Testis (tissue), 3 donors: ENCODE measurements around the gene SDK1. TPM values are rescaled to one million over a fixed set of nuclear protein-coding genes. Genes with fewer than 3 reads are reported as not detected.

Experiments used
- DNase-seq: peaks from one replicate; pipeline ENCODE4 v3.0.0-alpha.2; 2019
- H3K27ac ChIP-seq, 2 donors: fragments of 200-600 bp; sonication (generic); one replicate each; pipeline ENCODE4 v1.5.1; 2019
- H3K27me3 ChIP-seq: fragments of 200-600 bp; sonication (generic); one replicate; pipeline ENCODE4 v1.5.1; 2019
- H3K36me3 ChIP-seq: fragments of 200-600 bp; sonication (generic); one replicate; pipeline ENCODE4 v1.5.1; 2017; ENCODE audit warnings: low read depth; ENCODE audit errors: missing control alignments
- H3K4me1 ChIP-seq: fragments of 200-600 bp; sonication (generic); one replicate; pipeline ENCODE4 v1.5.1; 2019
- H3K4me3 ChIP-seq, 2 donors: fragments of 200-600 bp; sonication (generic); one replicate each; pipeline ENCODE4 v1.5.1; 2017 to 2019
- H3K9me3 ChIP-seq: fragments of 200-600 bp; sonication (generic); one replicate; pipeline ENCODE4 v1.5.1; 2017
- POLR2A ChIP-seq: fragments of 450-650 bp; IDR thresholded peaks from one replicate; pipeline ENCODE4 v1.6.1; 2017; ENCODE audit warnings: antibody characterized with exemption, mild to moderate bottlenecking, moderate library complexity
- WGBS, 2 donors: methylation state at CpG; one replicate each; pipeline ENCODE4 v1.1.5; 2018; 5-methylcytosine and 5-hydroxymethylcytosine counted together
- intact Hi-C: fragments of 100-400 bp; cut with DNase I; formaldehyde crosslinking; loops from one replicate; pipeline ENCODE4 v1.15.1; 2023; ENCODE audit warnings: low total_unique reads
- polyA plus RNA-seq: library from polyadenylated mRNA; stranded (reverse); fragments of 350-450 nt; fragmentation: Illumina TruSeq; extraction: RNeasy Lipid Tissue Mini Kit (QIAGEN cat#74804); gene quantifications from one replicate; pipeline ENCODE4 v1.2.3, GENCODE V29; 2014; ENCODE audit warnings: low read depth, low replicate concordance; ENCODE audit not compliant: insufficient read depth
- total RNA-seq, 2 donors: library from RNA; depleted of rRNA; stranded (reverse); fragments of >200 nt; gene quantifications; one replicate each; pipeline ENCODE4 v1.2.3, GENCODE V29; 2016
- TF ChIP-seq, protein P1 (sequence below), 3 experiments: fragments of 450-650 bp in 2 of 3; fragments of 200-600 bp in 1 of 3; sonication (generic) in 1 of 3; IDR thresholded peaks; one replicate each; pipeline ENCODE4 v1.5.1; 2016 to 2019; ENCODE audit warnings: antibody characterized with exemption in 3 of 3, mild to moderate bottlenecking in 2 of 3, moderate library complexity in 1 of 3

SDK1 gene
- total and polyA plus RNA-seq, 3 donors from 2014 or later = 20.0 to 36.2 (median 24.9) TPM

DNA sequence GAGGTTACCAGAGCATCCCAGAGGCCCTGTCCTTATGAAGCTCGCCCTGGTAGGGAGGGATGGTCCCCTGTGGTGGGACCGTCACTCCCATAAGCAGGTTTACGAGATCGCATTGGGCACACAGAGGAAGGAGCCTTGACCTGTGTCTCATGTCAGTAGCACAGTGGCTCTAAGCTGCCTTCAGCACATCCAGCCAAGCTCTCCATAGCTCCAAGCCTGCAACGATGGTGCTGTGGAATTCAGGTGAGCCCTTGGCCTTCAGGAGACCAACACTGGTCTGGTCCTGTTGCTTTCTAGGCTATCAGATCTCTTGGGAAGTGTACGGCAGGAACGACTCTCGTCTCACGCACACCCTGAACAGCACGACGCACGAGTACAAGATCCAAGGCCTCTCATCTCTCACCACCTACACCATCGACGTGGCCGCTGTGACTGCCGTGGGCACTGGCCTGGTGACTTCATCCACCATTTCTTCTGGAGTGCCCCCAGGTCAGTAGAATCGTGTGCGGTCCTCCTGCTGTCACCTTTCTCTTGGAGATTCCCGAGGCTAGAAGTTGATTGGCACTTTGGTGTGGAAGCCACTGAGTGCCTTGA lies 775.7 kb downstream of the SDK1 start:
- H3K36me3 ChIP-seq = no peaks in the 10 kb centered on the region
- WGBS, 2 donors = 88 to 89% methylated on average over 18 to 19 of the region's 19 CpGs
- no peak for DNase-seq
- H3K27me3 ChIP-seq = no peaks in the 10 kb centered on the region
- no peaks in the 10 kb centered on the region for H3K4me1 ChIP-seq
- no peak overlapping the region for H3K4me3 ChIP-seq
- TF ChIP-seq, protein P1, sequence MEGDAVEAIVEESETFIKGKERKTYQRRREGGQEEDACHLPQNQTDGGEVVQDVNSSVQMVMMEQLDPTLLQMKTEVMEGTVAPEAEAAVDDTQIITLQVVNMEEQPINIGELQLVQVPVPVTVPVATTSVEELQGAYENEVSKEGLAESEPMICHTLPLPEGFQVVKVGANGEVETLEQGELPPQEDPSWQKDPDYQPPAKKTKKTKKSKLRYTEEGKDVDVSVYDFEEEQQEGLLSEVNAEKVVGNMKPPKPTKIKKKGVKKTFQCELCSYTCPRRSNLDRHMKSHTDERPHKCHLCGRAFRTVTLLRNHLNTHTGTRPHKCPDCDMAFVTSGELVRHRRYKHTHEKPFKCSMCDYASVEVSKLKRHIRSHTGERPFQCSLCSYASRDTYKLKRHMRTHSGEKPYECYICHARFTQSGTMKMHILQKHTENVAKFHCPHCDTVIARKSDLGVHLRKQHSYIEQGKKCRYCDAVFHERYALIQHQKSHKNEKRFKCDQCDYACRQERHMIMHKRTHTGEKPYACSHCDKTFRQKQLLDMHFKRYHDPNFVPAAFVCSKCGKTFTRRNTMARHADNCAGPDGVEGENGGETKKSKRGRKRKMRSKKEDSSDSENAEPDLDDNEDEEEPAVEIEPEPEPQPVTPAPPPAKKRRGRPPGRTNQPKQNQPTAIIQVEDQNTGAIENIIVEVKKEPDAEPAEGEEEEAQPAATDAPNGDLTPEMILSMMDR (IDR thresholded peaks at IDR 0.05) = no peak
- TF ChIP-seq POLR2A = no peak
- H3K9me3 ChIP-seq = no peaks in the 10 kb centered on the region
- intact Hi-C loops = no loop called here
- no peak overlapping the region for H3K27ac ChIP-seq

DNA sequence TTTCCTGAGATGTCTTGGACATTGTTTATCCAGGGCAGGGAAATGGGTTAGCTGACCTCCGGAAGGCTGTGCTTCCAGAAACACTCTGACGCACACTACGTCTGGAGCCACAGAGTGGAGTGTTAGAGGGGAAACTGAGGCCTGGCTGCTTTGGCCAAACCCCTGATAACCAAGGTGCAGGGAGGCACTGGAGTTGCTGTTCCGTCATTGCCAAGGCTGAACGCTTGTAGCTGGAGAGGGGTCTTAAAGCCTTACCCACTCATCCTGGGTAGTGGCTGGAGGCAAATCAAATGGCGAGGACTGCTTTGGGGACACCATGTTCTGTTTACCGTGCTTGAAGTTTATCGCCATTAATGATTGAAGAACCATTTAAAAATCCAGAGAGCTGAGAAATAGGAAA lies 776.9 kb downstream of the SDK1 start:
- Histone ChIP-seq H3K27ac (no peak overlapping the region), H3K9me3 (no peaks in the 10 kb centered on the region), H3K4me3 (no peak overlapping the region), H3K36me3 (no peaks in the 10 kb centered on the region), H3K4me1 (no peaks in the 10 kb centered on the region), H3K27me3 (no peaks in the 10 kb centered on the region)
- intact Hi-C loops = no loop called here
- 89 to 98% methylated on average over 8 of the region's 8 CpGs for WGBS, 2 donors
- DNase-seq = no peak
- TF ChIP-seq, protein P1 (IDR thresholded peaks at IDR 0.05) = no peak
- TF ChIP-seq POLR2A = no peak

DNA sequence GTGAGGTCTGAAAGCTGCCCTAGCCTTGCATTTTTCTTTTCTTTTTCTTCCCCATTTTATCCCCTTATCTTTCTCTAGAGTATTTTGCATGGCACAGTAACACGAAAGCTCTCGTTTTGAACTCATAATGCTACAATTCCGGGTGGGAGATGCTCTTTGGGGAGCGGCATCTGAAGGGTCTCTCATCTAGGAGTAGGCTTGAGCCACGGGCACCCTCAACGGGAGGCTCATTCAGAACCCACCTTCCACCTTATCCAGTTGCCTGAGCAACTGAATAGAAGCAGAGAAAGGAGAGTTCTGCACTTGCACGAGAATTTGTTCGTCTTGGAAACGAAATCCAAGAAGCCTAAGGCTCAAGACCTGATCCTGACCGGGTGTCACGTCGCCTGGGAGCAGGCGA lies 777.5 kb downstream of the SDK1 start:
- intact Hi-C loops = no loop called here
- no peaks in the 10 kb centered on the region for H3K4me1 ChIP-seq
- H3K9me3 ChIP-seq = no peaks in the 10 kb centered on the region
- no peak overlapping the region for H3K4me3 ChIP-seq
- no peak for DNase-seq
- TF ChIP-seq POLR2A = no peak
- TF ChIP-seq, protein P1 (IDR thresholded peaks at IDR 0.05) = no peak
- WGBS, 2 donors = 82 to 92% methylated on average over 13 of the region's 13 CpGs
- no peak overlapping the region for H3K27ac ChIP-seq
- H3K27me3 ChIP-seq = no peaks in the 10 kb centered on the region
- H3K36me3 ChIP-seq = no peaks in the 10 kb centered on the region

DNA sequence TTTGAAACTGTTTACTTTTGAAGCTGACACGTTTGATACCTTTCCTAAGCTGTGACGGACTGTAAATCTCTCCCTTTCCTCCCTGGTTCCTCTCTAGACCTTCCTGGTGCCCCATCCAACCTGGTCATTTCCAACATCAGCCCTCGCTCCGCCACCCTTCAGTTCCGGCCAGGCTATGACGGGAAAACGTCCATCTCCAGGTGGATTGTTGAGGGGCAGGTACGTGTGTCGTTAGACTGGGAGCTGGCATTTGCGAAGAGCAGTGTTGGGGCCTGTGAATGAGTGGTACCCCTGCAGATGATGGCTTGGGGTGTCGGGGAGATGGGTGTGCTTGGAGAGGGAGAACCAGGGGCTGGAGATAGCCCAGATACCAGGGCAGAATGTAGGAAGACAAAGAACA lies 778.3 kb downstream of the SDK1 start:
- Histone ChIP-seq H3K4me1 (no peaks in the 10 kb centered on the region), H3K27me3 (no peaks in the 10 kb centered on the region), H3K36me3 (no peaks in the 10 kb centered on the region), H3K9me3 (no peaks in the 10 kb centered on the region), H3K27ac (no peak overlapping the region), H3K4me3 (no peak overlapping the region)
- intact Hi-C loops = no loop called here
- 93 to 94% methylated on average over 11 of the region's 11 CpGs for WGBS, 2 donors
- TF ChIP-seq, protein P1 (IDR thresholded peaks at IDR 0.05) = no peak
- TF ChIP-seq POLR2A = no peak
- no peak for DNase-seq

DNA sequence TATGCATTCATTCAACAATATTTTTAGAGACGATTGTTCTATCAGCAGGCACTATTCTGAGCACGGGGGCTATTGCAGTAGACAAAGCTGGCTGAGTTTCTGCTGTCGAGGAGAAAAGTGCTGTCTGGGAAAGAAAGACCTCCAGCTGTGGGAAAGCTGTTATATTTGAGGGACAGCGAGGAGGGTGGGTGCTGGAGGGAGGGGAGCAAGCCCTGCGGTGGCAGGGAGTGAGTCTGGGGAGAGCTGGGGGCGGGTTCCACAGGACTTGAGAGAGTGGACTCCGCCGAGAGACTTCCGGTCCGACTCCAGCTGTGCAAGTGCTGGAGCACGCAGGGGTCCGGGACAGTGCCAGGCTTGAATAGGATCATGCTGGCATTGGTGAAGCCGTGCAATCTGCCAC lies 778.9 kb downstream of the SDK1 start:
- H3K27ac ChIP-seq = no peak overlapping the region
- H3K27me3 ChIP-seq = no peaks in the 10 kb centered on the region
- 80 to 86% methylated on average over 13 of the region's 13 CpGs for WGBS, 2 donors
- H3K9me3 ChIP-seq = no peaks in the 10 kb centered on the region
- H3K36me3 ChIP-seq = no peaks in the 10 kb centered on the region
- TF ChIP-seq, protein P1 (IDR thresholded peaks at IDR 0.05) = no peak
- TF ChIP-seq POLR2A = no peak
- intact Hi-C loops = no loop called here
- H3K4me1 ChIP-seq = no peaks in the 10 kb centered on the region
- H3K4me3 ChIP-seq = no peak overlapping the region
- DNase-seq = no peak
